Endometrial microvascular endothelial cells (primary cell): Measurements from ENCODE around the gene ACVR2B. TPM values are rescaled to one million over a fixed set of nuclear protein-coding genes. Genes with fewer than 3 reads are reported as not detected.

Experiments
- in situ Hi-C: cut with HindIII; loops from 2 replicates; pipeline ENCODE4 v1.10.0; 2017; ENCODE audit warnings: low sequenced_read_pairs, low pct_unique_long_range_greater_than_20kb; ENCODE audit errors: inconsistent ontology term
- total RNA-seq: library from RNA; depleted of rRNA; stranded (reverse); fragments of >200 nt; gene quantifications from one replicate; pipeline ENCODE4 v1.2.3, GENCODE V29; 2015; ENCODE audit errors: inconsistent ontology term

ACVR2B gene
- total RNA-seq, 1 donor from 2014 or later: 0.28 TPM

DNA sequence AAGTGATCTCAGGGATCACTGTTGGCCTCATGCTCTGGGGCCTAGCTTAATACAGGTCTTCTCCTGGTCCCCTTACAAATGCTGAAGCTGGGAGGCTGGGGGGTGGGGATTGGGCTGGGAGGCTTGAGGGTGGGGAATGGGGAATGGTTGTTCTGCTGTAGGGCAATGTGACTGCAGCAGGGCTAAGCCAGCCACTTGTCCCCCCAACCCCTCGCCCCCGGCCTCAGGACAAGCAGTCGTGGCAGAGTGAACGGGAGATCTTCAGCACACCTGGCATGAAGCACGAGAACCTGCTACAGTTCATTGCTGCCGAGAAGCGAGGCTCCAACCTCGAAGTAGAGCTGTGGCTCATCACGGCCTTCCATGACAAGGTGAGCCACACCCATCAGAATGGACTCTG lies 25.2 kb downstream of the ACVR2B start:
- in situ Hi-C loops: no loop called here

DNA sequence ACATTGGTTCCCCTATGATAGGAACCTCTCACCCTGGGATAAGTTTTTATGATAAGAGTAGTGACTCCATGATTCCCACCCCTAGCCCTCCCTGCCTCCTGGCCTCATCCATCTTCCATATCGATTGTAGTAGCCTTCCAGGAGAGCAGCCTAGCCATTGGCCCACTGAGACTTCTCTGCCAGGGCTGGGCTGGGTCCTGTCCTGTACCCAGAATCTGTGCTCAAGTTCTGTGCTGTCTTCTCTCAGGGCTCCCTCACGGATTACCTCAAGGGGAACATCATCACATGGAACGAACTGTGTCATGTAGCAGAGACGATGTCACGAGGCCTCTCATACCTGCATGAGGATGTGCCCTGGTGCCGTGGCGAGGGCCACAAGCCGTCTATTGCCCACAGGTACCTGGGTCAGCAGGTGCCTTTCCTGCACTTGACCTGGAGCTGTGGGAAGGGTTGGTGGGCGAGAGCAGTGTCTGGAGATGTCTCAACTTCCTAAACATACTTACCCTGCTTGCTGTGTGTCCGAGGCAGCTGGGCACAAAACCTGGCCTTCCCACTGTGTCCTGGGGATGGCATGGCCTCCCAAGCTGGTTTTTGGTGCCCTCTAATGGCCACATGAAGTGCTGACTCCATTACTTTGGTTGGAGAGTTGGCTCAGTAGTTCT lies 25.9 kb downstream of the ACVR2B start:
- in situ Hi-C loops: no loop called here

DNA sequence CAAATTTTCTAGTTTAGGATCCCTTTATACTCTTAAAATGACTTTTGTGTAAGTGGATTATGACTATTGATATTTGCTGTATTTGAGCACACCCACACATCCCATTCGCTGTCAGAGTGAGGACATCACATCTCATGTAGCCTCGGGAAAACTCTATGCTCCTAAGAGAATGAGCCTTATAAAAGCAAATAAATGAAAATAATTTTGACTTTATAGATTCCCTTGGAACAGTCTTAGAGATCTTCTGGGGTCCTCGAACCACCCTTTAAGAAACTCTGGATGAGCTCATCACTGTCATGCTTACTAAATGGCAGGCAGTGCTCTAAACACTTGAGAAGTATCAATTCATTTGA lies 26.4 kb downstream of the ACVR2B start:
- in situ Hi-C loops: no loop called here

DNA sequence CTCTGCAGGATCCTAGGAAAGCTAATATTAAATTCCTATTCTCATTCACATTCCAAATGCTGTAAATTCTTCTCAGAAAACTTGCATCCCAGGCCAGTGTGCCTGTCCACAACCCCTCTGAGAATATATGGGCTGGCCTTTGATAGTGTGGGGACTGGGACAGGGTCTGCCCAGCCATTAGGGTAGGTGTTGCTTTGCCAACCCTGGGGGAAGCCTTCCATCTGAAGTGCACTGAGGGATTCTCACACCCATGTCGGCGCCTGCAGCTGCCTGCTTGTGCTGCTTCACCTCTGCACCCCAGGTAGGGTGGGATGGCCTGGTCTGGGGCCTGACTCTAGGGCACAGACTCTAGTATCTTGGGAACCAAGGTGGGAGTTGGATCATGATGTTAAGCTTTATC lies 27.2 kb downstream of the ACVR2B start:
- in situ Hi-C loops: no loop called here

DNA sequence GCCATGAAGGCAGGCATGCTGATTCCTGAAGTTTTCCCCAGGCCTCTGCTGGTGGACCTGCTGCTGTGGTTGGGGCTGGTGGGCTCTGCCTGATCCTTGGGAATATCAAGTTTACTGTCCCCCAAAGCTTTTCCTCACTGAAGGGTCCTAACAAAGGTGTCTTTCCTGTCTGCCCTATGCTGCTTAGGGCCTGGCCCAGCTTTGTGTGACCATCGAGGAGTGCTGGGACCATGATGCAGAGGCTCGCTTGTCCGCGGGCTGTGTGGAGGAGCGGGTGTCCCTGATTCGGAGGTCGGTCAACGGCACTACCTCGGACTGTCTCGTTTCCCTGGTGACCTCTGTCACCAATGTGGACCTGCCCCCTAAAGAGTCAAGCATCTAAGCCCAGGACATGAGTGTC lies 29.3 kb downstream of the ACVR2B start:
- in situ Hi-C loops: no loop called here

DNA sequence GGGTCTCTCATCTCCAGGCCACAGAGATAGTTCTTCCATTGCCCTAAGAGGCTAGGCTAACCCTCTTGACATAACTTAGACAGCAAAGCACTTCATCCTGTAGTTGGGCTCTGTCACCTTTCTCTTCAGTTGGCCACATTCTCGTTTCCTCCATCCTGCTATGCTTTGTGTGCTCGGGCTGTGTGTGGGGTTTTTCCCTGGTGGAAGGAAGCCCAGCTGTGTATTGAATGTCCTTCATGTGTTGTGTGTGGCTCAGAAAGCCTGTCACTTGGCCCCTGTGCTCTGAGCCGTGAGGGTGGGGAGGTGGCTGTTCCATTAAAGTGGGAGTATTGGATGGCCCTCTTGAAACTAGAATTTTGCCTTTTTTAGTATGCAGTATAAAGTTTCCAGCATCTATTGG lies 33.6 kb downstream of the ACVR2B start:
- in situ Hi-C loops: no loop called here

DNA sequence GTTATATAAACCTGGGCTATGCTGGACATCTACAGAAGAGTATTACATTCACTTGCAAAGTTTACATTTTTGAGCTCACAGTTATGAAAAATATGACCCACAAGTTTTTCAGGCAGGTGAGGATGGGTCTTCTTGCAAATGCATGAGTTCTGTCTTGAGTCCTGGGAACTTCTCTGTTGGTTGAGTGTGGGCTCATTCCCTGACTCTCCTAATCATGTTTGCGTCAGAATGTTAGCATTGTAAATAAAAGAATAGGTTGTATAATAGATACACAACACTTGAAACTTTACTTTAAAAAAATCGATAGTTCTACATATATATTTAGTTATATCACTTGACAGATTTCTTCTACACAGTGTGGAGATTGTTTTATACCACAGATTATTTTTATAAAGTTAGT lies 35.3 kb downstream of the ACVR2B start:
- in situ Hi-C loops: no loop called here

DNA sequence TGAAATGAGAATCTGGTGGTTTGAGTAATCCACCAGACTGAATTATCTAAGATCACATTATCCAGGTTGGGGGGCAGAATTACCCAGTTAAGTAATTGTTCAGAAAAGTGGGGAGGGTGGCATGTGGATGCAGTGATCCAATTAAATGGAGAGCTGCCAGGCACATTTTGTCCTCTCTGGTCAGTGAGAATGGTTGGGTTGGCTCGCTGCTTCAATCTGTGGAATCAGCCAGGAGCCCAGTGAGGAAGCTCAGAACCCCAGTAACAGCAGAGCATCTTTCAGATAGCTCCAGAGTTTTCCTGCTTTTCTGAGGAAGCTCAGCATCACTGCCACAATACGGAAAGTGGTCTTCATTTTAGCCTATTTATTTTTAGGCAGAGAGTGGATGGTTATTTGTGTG lies 36.1 kb downstream of the ACVR2B start:
- in situ Hi-C loops: no loop called here

DNA sequence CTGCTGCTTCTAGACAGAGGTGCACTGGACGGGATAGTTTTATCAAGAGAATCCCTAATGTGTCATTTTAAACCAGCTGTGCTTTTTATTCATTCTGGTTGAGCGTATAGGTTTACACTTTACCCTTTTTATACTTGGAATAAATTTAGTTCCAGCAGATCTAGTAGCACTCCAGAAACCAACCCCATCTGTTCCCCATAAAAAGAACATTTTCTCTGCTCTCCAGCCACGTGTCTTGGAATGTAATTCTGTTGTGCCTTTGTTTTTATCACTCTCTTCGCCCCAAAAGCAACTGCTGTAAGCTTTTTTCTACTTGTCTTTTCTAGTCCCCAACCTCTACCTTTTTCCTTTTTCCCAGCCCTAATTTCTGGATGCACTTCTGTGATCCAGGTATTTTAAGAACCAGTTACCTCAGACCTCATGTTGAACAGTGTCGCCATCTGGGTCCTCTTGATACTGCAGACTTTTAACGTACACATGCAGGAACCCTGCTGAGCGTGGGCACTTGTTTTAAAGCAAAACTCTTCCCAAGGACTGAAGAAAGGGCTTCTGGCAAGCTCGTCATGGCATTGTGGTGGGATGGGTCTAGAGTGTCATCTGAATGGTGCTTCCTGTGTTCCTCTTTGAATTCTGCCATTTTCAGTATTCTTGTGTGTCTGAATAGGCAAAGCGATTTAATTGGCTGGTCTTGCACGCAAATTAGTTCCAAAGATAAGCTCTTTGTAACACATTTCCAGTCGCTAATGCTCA lies 36.8 kb downstream of the ACVR2B start:
- in situ Hi-C loops: no loop called here

DNA sequence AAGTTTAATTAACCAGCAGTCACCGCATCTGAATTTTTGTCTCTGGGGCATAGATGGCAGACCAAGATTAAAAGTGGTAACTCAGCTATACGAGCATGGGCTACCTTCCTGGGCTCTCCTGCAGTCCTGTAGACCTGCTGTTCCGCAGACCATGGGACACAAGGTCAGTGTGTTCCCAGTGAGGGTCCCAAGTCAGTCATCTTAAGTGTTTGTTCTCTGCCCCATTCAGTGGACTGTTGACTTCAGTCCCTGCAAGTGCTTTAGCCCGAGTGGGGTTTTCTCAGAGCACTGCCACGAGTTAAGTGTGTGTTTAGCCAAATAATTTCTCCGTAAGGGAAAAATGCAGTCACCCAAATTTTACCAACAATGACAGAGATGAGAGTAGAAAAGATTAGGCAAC lies 37.5 kb downstream of the ACVR2B start:
- in situ Hi-C loops: no loop called here

DNA sequence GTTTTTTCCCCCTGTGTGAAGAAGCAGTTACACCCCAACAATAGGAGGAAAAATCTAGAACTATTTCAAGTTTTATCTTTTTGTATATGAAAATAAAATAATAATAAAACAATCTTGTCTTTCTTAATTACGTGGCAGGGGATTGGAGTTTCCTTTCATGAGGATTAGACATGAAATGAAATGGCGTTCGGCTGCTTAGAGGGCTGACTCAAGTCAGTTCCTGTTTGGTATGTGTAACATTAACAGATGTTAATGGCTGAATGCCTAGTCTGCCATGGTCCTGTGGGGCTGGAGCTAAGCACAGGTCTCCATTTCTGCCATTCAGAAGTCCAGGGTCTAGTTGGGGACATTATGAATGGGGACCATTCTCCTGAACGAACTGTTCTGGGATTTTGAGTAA lies 39.3 kb downstream of the ACVR2B start:
- in situ Hi-C loops: no loop called here

DNA sequence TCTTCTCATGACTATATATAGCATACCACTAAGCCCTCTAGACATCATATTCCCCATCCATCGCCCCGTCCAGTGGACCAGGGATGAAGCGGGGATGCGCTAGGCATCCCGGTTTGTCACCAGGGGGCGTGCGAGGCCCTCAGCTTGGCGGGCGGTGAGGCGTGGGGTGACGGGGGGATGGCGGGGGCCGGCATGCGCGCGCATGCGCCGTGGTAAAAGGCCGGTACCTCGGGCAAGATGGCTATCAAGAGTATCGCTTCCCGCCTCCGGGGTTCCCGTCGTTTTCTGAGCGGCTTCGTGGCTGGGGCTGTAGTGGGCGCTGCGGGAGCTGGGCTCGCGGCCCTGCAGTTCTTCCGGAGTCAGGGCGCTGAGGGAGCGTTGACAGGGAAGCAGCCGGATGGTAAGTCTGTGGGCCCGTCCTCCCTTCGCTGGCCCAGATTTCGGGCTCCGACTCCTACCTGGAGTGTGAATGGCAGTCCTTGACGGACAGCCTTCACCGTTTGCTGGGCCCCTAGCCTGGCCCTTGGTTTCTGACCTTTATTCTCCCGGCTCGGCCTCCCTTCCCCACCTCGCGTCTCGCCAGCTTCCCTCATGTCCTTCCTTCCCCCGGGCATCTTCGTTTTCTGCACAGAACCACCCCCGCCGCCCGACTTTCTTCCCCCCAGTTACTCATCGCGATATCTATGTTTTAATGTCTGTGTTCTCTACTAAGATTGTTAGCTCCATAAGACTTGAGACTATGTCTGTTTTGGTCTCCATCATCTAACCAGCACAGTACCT lies 42.6 kb downstream of the ACVR2B start, which contains the start of gene EXOG:
Gene EXOG, plus strand, starts transcription at position 210 of the 780 bp plus-strand sequence. Its CDS starts 28 bp downstream, at position 238.
- in situ Hi-C loops: no loop called here

DNA sequence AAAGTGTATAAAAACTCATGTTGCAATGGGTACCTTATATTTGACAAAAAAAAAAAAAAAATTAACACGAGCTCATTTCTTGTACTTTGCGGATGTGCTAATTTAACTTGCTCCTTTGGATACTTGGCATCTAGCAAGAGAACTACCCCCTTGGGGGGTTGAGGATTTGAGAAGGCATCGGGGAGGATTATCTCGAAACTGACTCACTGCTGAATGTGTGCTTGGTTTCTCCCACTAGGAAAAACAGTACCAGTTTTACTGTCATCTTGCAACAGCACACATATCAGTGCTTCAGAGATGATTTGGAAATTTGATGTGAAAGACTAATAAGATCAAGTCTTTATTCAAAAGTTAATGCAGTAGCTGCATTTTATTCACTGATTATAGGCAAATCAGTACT lies 43.3 kb downstream of the ACVR2B start:
- in situ Hi-C loops: no loop called here

DNA sequence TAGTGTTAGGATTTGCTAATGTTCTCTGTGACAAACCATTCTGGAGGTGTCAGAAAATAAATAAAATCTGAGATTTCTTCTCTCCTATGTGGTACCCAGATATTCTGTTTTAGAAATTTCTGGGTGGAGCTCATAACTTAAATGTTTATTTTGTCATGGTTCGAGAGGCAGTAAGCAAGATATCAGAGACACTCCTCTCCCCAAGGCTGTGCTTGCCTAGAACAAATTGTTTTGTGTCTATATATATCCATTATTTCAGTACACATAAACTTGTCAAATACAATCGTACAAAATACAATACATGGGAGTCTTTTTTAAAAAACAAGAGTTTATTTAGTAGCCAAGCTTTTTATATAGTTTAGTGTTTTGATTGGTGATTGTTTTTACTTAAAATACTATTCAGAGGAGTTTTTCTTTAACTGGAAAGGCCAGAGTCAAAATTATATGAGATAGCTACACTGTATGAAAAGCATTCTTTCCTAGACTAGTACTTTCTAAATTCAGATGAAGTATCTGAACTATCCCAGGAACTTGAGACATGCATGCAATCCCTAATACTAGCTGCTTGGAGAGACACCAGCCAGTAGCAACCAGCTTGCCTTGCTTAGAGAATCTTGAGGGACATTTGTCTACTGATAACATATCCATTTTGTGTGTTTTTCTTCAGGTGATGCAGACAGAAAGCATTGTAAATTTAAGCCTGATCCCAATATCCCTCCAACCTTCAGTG lies 47.2 kb downstream of the ACVR2B start:
- in situ Hi-C loops: no loop called here

DNA sequence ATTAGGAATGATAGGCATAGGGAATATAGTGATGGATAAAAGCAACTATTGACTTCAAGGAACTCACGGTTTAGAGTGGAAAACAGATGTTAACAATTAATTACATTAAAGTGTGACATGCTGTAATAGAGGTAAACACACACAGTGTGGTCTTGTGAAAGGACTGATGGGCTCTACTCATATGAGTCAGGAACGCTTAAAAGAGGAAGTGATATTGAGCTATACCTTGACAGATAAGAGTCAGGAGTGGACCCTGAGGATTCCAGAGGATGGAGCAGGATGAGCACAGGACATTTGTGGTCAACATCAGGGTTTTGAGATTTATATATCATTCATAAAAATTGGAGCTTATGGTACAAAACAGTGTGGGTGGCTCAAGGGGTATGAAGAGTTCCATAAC lies 53.4 kb downstream of the ACVR2B start:
- in situ Hi-C loops: no loop called here

DNA sequence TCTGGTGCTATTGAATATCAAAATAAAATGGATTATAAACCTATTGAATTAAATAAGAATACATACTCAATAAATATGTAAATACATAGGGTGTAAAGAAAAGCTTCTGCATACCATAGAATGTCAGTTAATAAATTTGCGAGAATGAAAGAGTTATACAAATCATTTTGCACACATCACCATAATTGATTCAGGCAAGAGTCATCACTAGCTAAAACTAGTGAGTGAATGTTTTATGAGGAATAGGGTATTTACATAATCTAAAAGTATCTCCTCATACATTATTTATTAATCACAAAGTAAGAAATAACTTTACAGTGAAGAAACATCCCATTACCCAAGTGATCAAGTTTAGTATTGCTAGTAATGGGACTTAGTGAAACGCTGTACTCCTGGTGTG lies 56.0 kb downstream of the ACVR2B start:
- in situ Hi-C loops: no loop called here

DNA sequence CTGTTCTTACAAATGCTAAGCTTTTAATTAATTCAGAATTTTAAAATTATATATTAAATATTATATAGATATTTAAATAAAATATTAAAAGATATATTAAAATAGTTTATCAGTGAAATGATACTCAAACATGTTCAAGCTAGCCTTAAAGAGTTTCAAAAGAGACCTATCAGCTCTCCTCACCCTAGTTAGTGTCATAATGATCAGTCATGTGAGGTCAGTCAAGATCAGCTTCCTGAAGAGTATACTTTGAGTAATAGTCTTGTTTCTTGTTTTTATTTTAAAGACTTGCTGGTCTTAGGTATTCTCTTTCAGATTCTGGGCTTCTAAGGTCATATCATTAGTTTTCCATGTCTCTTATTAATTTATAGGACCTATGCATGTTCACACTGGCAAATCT lies 56.9 kb downstream of the ACVR2B start:
- in situ Hi-C loops: no loop called here

DNA sequence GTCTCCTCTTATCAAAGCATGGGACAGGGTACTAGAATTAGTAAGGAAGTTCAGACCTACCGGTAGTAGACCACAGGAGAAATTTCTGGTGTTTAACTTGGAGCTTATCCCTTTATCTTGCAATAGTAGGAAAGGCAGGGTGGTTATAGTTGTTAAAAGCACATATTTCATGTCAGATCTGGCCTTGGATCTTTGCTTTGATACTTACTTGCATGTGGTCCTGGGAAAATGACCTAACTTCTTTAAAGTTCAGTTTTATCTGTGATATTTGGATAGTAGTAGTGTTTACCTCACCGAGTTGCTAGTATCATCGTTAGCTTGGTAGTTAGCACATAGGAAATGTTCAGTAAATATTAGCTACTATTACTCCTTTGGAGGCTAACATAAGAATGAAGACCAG lies 57.9 kb downstream of the ACVR2B start:
- in situ Hi-C loops: no loop called here

DNA sequence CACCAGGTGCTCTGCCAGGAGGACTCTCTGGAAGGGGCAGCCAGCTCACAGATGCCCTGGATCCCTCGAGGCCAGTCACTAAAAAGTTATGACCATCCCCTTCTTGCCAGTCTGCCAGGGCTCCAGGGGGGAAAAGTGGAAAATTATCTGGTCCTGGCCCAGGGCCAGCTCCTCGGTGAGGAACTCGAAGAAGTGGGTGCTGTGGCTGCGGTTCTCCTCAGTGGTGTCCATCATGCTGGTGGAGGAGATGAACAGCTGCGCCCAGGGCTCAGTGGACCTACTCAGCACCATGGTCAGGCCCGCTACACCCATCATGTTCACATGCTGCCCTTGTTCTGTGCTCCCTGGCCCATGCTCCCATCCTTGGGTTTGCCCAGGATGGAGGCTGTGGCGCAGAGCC lies 61.7 kb downstream of the ACVR2B start:
- in situ Hi-C loops: no loop called here
